Coronary artery (tissue), 2 donors: ENCODE measurements around the gene UBE2QL1.

ENCODE experiments used
- DNase-seq: peaks from one replicate; pipeline ENCODE4 v3.0.0-alpha.2; 2017; ENCODE audit warnings: low spot score
- H3K27ac ChIP-seq, 2 donors: fragments of 200-600 bp; sonication (generic); one replicate each; pipeline ENCODE4 v1.5.1; 2016 to 2019
- H3K4me3 ChIP-seq: fragments of 200-600 bp; sonication (generic); 2 replicates; pipeline ENCODE4 v1.5.1; 2016; ENCODE audit warnings: mild to moderate bottlenecking, moderate library complexity
- TF ChIP-seq, protein P1 (sequence below): fragments of 200-600 bp; sonication (generic); IDR thresholded peaks from one replicate; pipeline ENCODE4 v1.5.1; 2019; ENCODE audit warnings: antibody characterized with exemption

The UBE2QL1 gene

DNA sequence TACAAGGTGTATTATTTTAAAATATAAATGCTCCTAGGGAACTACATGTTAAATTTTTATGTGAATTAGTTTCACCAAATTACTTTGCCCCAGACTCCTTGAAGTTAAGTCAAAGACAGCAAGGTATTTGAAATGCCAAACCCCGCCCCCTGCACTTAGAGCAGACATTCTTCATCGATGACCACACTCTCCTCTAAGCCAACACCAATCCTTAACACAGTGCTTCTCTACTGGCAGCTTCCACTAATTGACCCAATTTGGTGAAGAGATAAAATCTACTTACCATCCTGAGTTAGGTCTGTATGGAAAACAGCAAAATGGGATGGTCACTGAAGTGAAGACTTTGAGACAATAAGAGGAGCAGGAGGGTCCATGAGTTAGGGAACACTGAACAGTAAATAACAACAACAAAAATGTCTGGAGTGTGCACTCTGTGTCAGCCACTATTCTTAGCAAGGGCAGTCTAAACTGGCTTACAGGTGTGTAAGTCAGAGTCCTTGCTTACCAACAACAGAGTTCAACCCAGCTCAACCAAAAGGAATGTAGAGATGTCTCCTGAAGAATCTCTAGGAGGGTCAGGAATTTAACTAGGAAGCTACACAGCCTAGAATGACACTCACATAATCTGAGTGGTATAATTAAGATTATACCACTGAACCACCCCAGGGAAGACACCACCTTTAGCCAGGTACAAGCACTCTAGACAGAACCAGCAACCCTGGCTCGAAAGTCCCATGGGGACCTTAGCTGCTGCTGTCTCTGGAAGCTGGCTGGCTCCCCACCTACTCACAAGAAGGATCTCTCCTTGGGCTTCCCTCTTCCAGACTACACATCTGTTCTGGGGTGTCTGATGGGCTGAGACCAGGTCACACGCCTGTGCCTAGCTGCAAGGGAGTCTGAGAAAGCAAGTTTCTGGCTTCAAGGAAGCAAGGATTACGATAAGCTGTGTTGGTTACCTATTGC lies 8.8 kb upstream of the UBE2QL1 start:
- Histone ChIP-seq H3K4me3 (no peak overlapping the region), H3K27ac (no peak overlapping the region)
- TF ChIP-seq, protein P1, sequence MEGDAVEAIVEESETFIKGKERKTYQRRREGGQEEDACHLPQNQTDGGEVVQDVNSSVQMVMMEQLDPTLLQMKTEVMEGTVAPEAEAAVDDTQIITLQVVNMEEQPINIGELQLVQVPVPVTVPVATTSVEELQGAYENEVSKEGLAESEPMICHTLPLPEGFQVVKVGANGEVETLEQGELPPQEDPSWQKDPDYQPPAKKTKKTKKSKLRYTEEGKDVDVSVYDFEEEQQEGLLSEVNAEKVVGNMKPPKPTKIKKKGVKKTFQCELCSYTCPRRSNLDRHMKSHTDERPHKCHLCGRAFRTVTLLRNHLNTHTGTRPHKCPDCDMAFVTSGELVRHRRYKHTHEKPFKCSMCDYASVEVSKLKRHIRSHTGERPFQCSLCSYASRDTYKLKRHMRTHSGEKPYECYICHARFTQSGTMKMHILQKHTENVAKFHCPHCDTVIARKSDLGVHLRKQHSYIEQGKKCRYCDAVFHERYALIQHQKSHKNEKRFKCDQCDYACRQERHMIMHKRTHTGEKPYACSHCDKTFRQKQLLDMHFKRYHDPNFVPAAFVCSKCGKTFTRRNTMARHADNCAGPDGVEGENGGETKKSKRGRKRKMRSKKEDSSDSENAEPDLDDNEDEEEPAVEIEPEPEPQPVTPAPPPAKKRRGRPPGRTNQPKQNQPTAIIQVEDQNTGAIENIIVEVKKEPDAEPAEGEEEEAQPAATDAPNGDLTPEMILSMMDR = no peak
- DNase-seq = peak; percentile 35

DNA sequence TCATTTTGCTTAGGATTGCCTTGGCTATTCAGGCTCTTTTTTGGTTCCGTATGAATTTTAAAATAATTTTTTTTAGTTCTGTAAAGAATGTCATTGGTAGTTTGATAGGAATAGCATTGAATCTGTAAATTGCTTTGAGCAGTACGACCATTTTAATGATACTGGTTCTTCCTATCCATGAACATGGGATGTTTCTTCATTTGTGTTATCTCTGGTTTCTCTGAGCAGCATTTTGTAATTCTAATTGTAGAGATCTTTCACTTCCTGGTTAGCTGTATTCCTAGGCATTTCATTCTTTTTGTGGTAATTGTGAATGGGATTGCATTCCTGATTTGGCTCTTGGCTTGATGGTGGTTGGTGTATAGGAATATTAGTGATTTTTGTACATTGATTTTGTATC lies 6.3 kb upstream of the UBE2QL1 start:
- Histone ChIP-seq H3K27ac (no peak overlapping the region), H3K4me3 (no peak overlapping the region)
- TF ChIP-seq, protein P1 = no peak
- no peak for DNase-seq

DNA sequence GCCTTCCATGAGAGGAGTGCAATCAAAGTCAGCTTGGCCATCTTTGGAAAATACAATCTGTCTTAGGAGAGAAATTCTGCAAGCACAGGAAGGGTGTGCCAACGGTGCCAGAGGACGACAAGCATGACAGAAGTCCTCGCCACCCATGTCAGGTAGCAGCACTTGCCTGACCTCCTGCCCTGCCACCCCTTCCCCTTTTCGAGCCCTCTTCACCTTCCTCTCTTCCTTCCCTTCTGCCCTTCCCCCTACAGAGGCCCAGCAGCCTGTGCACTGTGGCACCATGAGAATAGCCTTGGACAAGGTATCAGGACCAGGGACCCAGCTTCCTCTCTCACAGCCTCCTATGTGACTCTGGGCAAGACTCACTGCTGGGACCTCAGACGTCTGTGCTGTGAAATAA lies 5.3 kb upstream of the UBE2QL1 start:
- Histone ChIP-seq H3K27ac (no peak overlapping the region), H3K4me3 (no peak overlapping the region)
- TF ChIP-seq, protein P1 = no peak
- DNase-seq = peak; percentile 21

DNA sequence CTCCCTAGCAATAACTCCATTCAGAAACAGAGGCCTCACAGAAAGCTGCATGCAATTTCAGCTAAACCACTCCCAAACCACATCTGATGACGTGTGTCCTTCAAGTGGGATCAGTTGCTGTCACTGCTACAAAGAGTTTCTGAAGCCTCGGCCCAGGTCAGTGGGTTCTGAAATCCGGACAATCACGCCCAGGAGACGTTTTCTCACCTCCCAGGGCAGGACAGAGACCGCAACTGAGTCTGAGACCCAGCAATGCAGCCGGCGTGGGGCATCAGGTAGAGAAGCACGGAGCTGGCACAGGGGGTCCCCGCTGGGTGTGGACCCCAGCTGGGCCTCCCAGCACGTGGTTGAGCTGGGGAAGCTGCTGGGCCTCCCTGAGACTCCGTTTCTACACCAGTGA lies 2.6 kb upstream of the UBE2QL1 start:
- Histone ChIP-seq H3K27ac (no peak overlapping the region), H3K4me3 (no peak overlapping the region)
- TF ChIP-seq, protein P1 = no peak
- DNase-seq = peak; percentile 24

DNA sequence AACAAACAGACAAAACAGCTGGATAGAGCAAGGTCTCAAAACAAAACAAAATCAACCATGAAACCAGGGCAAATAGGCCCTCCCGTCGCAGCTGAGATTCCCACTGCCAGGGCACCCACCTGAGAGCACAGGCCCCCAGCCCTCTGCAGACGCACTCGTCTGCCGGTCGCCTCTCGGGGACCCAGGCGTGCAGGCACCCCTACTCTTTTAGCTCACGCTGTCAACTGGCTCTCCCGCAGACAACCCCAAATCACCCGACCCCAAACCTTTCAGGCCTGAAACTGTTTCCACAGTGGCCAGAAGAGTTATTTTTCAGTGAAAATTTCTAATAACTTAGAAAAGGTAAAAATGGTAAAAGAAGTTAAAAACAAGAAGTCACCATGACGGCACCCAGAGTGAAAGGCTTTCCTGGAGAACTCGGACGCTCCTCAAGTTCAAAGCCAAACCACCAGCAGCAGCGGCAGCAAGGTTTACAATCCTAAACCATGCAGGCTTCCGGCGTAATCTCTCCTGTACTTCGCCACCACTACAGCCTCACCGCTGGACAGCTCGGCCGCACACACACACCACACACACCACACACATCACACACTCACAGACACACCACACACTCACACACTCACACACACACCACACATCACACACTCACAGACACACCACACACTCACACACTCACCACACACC lies 1.9 kb upstream of the UBE2QL1 start:
- TF ChIP-seq, protein P1 = no peak
- no peak overlapping the region for H3K27ac ChIP-seq
- DNase-seq = peak; percentile 40

DNA sequence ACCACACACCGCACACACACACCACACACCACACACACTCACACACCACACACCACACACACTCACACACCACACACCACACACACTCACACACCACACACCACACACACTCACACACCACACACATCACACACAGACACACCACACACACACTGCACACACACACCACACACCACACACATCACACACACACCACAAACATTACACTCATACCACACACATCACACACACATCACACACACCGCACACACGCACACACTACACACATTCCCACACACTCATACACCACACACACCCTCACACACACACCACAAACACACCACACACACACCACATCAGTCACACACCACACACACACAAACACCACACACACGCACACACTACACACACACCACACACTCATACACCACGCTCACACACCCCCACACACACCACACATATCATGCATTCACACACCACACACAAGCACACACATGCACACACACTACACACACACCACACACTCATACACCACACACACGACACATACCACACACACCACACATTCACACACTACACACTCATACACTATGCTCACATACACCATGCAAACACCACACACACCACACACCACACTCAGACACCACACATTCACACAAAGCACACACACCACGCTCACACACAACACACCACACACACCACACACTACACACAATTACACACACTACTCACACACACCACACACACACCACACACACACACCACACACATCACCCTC lies 1.1 kb upstream of the UBE2QL1 start:
- TF ChIP-seq, protein P1 = no peak
- H3K27ac ChIP-seq = no peak overlapping the region
- H3K4me3 ChIP-seq = no peak overlapping the region
- peak; percentile 2 for DNase-seq

More for the DNA sequence above, 1.9 kb upstream of the UBE2QL1 start:
- no peak overlapping the region for H3K4me3 ChIP-seq
